Caco-2 (cell line): ENCODE measurements around the gene OSCAR. TPM values are rescaled to one million over a fixed set of nuclear protein-coding genes. Genes with fewer than 3 reads are reported as not detected.

Source experiments
- BruUV-seq: library from RNA; stranded (reverse); fragments of 400-500 nt; replicated peaks from 2 replicates; lab custom pipeline; 2021; lab: Mats Ljungman, UMichigan
- CTCF ChIA-PET: fragments of 300-600 bp; sonication (Branson Sonifier 250); formaldehyde crosslinking; loops from one replicate; lab custom pipeline; 2022; ENCODE audit warnings: antibody characterized with exemption; lab: Charles Lee
- POLR2A ChIA-PET: fragments of 300-600 bp; sonication (Branson Sonifier 250); formaldehyde crosslinking; loops from one replicate; lab custom pipeline; 2022; ENCODE audit warnings: antibody characterized with exemption; lab: Charles Lee
- DNase-seq, 2 experiments: peaks; one replicate each; pipeline versions ENCODE4 v3.0.0 to v3.0.0-alpha.2; 2020 to 2022
- H3K27me3 ChIP-seq: replicated peaks from 2 replicates; pipeline ENCODE4 v1.6.0; 2011; ENCODE audit warnings: low read length; ENCODE audit not compliant: control insufficient read depth, insufficient read depth
- H3K36me3 ChIP-seq: 2 replicates; pipeline ENCODE4 v1.5.1; 2011; ENCODE audit warnings: low read length; ENCODE audit not compliant: control insufficient read depth, insufficient read depth
- H3K4me1 ChIP-seq: fragments of 250-450 bp; sonication (Bioruptor Pico); 2 replicates; pipeline ENCODE4 v1.5.1; 2020; ENCODE audit warnings: mild to moderate bottlenecking
- H3K4me3 ChIP-seq: 2 replicates; pipeline ENCODE4 v1.5.1; 2011; ENCODE audit warnings: low read depth, mild to moderate bottlenecking, control low read depth, low read length
- H3K9me3 ChIP-seq: fragments of 250-450 bp; sonication (Bioruptor Pico); 2 replicates; pipeline ENCODE4 v1.5.1; 2020; ENCODE audit warnings: mild to moderate bottlenecking, moderate library complexity
- H3K27ac Mint-ChIP-seq: one replicate; pipeline ENCODE4 v1.8.0; 2022; ENCODE audit warnings: mixed read lengths; ENCODE audit not compliant: unreplicated experiment
- H3K27me3 Mint-ChIP-seq: one replicate; pipeline ENCODE4 v1.8.0; 2022; ENCODE audit warnings: mixed read lengths; ENCODE audit not compliant: insufficient read depth, unreplicated experiment
- H3K36me3 Mint-ChIP-seq: one replicate; pipeline ENCODE4 v1.8.0; 2022; ENCODE audit warnings: mild to moderate bottlenecking, mixed read lengths; ENCODE audit not compliant: insufficient read depth, unreplicated experiment
- H3K4me1 Mint-ChIP-seq: one replicate; pipeline ENCODE4 v1.8.0; 2022; ENCODE audit warnings: low read depth, mixed read lengths; ENCODE audit not compliant: unreplicated experiment
- H3K4me3 Mint-ChIP-seq: one replicate; pipeline ENCODE4 v1.8.0; 2022; ENCODE audit warnings: mild to moderate bottlenecking, moderate library complexity, mixed read lengths; ENCODE audit not compliant: unreplicated experiment
- H3K9me3 Mint-ChIP-seq: one replicate; pipeline ENCODE4 v1.8.0; 2022; ENCODE audit warnings: mixed read lengths; ENCODE audit not compliant: unreplicated experiment
- intact Hi-C: fragments of 100-400 bp; cut with micrococcal nuclease; formaldehyde crosslinking; loops from one replicate; pipeline ENCODE4 v1.10.0; 2022; ENCODE audit not compliant: unreplicated experiment
- total RNA-seq: library from RNA; stranded (reverse); gene quantifications from 2 replicates; pipeline ENCODE4 v1.2.3, GENCODE V29; 2022
- TF ChIP-seq, protein P1 (sequence below), 2 experiments: fragments of 200-600 bp in 1 of 2; IDR thresholded peaks; 1 replicate in 1 of 2; 2 replicates in 1 of 2; pipeline versions ENCODE4 v1.5.1 to v1.8.0; 2011 to 2022; ENCODE audit warnings: antibody characterized with exemption in 1 of 2, control low read depth in 1 of 2, inconsistent platforms in 1 of 2, low read depth in 1 of 2, low read length in 1 of 2, mild to moderate bottlenecking in 1 of 2, moderate library complexity in 1 of 2; ENCODE audit not compliant: insufficient read depth in 1 of 2, severe bottlenecking in 1 of 2, unreplicated experiment in 1 of 2

Gene OSCAR
- total RNA-seq, 1 experiment from 2014 or later = not detected

DNA sequence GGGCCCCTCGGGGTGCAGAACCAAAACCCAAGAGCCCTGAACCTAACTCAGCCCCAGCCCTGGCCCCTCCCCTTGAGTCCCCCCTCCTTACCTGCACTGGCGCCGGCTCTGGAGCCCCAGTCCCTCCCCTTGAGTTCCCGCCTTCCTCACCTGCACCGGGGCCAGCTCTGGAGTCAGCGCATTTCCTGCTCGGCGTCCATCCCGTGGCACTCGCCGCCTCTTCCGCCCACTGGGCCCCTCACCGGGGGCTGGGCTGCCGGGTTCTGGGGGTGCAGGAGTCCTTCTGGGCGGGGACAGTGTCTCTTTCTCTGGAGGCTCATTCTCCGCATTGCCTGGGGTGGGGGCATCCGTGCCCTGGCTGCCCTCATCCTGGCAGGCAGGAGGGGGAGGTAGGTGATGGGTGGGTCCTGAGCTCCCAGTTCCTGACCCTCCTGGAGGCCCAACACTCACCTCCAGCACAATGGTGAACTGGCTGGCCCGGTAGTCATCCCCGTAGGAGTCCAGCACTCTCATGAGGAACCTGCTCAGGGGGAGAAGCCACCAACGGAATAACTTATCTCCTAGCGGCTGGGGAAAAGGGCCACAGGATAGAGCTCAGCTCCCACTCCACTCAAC lies 7.4 kb upstream of the OSCAR start:
- no peaks in the 10 kb centered on the region for H3K27me3 Mint-ChIP-seq
- Histone ChIP-seq H3K36me3 (peaks cover 4% of the 10 kb centered on the region), H3K4me3 (no peak overlapping the region), H3K4me1 (no peaks in the 10 kb centered on the region), H3K9me3 (no peaks in the 10 kb centered on the region), H3K27me3 (no peaks in the 10 kb centered on the region)
- ChIA-PET POLR2A (no interaction called here), CTCF (no interaction called here)
- peaks cover 65% of the 10 kb centered on the region for H3K36me3 Mint-ChIP-seq
- H3K4me1 Mint-ChIP-seq = peaks cover 13% of the 10 kb centered on the region
- H3K4me3 Mint-ChIP-seq = no peak overlapping the region
- H3K27ac Mint-ChIP-seq = no peak overlapping the region
- TF ChIP-seq, protein P1, sequence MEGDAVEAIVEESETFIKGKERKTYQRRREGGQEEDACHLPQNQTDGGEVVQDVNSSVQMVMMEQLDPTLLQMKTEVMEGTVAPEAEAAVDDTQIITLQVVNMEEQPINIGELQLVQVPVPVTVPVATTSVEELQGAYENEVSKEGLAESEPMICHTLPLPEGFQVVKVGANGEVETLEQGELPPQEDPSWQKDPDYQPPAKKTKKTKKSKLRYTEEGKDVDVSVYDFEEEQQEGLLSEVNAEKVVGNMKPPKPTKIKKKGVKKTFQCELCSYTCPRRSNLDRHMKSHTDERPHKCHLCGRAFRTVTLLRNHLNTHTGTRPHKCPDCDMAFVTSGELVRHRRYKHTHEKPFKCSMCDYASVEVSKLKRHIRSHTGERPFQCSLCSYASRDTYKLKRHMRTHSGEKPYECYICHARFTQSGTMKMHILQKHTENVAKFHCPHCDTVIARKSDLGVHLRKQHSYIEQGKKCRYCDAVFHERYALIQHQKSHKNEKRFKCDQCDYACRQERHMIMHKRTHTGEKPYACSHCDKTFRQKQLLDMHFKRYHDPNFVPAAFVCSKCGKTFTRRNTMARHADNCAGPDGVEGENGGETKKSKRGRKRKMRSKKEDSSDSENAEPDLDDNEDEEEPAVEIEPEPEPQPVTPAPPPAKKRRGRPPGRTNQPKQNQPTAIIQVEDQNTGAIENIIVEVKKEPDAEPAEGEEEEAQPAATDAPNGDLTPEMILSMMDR (IDR thresholded peaks at IDR 0.05; ENCODE audit: insufficient read depth in 1 of 2, low read depth in 1 of 2, low read length in 1 of 2, severe bottlenecking in 1 of 2, unreplicated experiment in 1 of 2) = no peak
- H3K9me3 Mint-ChIP-seq = no peaks in the 10 kb centered on the region
- peak in 1 of 2 experiments; percentile 25 for DNase-seq
- intact Hi-C loops = no loop called here
- no TSS peak for BruUV-seq

DNA sequence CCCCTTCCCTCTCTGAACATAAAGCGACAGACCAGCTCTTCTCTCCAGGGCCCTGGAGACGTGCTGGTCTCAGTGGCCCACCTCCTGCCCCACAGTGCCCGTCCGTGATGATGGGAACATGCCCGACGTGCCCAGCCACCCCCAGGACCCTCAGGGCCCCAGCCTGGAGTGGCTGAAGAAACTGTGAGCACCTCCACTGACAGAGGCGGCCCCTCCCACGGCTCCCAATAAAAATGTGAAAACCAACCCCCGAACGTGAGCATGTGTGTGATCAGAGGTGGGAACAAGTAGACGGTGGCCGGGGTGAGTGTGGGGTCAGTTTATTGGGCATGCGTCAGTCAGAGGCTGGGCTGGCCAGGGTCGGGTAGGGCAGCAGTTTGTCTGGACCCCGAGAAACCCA lies 6.1 kb upstream of the OSCAR start:
- Mint-ChIP-seq H3K27ac (no peak overlapping the region), H3K27me3 (no peaks in the 10 kb centered on the region), H3K4me3 (no peak overlapping the region), H3K4me1 (peaks cover 13% of the 10 kb centered on the region), H3K36me3 (peaks cover 65% of the 10 kb centered on the region), H3K9me3 (no peaks in the 10 kb centered on the region)
- Histone ChIP-seq H3K4me3 (no peak overlapping the region), H3K4me1 (no peaks in the 10 kb centered on the region), H3K27me3 (no peaks in the 10 kb centered on the region), H3K36me3 (peaks cover 4% of the 10 kb centered on the region), H3K9me3 (no peaks in the 10 kb centered on the region)
- TF ChIP-seq, protein P1 (IDR thresholded peaks at IDR 0.05; ENCODE audit: insufficient read depth in 1 of 2, low read depth in 1 of 2, low read length in 1 of 2, severe bottlenecking in 1 of 2, unreplicated experiment in 1 of 2) = no peak
- no TSS peak for BruUV-seq
- intact Hi-C loops = no loop called here
- CTCF ChIA-PET = interaction anchor here (0.8 kb wide), 1 partner anchor 8 kb away, joined by 3 read pairs; no protein-coding TSS in a partner anchor
- POLR2A ChIA-PET = no interaction called here
- DNase-seq = peak in 1 of 2 experiments; percentile 25

DNA sequence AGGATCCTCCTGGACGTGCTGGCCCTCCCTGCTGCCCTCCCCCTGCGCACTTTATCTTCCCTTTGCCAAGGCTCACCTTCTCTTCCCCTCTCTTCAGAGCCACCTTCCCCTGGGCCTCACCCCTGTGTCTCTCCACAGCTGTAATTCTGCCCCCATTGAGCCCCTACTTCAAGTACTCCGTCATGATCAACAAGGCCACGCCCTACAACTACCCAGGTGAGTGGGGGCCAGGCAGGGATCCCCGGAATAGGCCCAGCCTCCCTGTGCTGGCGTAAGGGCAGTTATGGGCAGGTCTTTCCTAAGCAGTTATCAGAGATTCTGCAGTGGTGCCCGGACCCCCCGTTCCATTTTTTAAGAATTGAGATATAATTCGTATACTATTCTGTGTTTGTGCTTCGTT lies 5.2 kb upstream of the OSCAR start:
- BruUV-seq = no TSS peak
- TF ChIP-seq, protein P1 (IDR thresholded peaks at IDR 0.05; ENCODE audit: insufficient read depth in 1 of 2, low read depth in 1 of 2, low read length in 1 of 2, severe bottlenecking in 1 of 2, unreplicated experiment in 1 of 2) = no peak
- ChIA-PET CTCF (interaction anchor here (0.8 kb wide), 1 partner anchor 9 kb away, joined by 3 read pairs; no protein-coding TSS in a partner anchor), POLR2A (no interaction called here)
- Mint-ChIP-seq H3K9me3 (no peaks in the 10 kb centered on the region), H3K4me3 (no peak overlapping the region), H3K27ac (peak overlapping the region; percentile 60), H3K4me1 (peaks cover 13% of the 10 kb centered on the region), H3K27me3 (no peaks in the 10 kb centered on the region), H3K36me3 (peaks cover 60% of the 10 kb centered on the region)
- Histone ChIP-seq H3K36me3 (peaks cover 2% of the 10 kb centered on the region), H3K9me3 (no peaks in the 10 kb centered on the region), H3K4me3 (no peak overlapping the region), H3K27me3 (no peaks in the 10 kb centered on the region), H3K4me1 (no peaks in the 10 kb centered on the region)
- no peak for DNase-seq
- intact Hi-C loops = no loop called here
